GM12878 (cell line): ENCODE results near the gene KLHL3.

Experiments
- BCL11A ChIP-seq: IDR thresholded peaks from 2 replicates; pipeline ENCODE4 v1.6.1; 2011; ENCODE audit warnings: low read depth, low read length
- CHD1 ChIP-seq: IDR thresholded peaks from 2 replicates; pipeline ENCODE4 v1.6.1; 2012; ENCODE audit warnings: low read depth, low read length, improper control_type of control experiment
- ESRRA ChIP-seq: IDR thresholded peaks from 2 replicates; pipeline ENCODE4 v1.6.1; 2012; ENCODE audit warnings: mild to moderate bottlenecking, low read length, improper control_type of control experiment
- EZH2 ChIP-seq: IDR thresholded peaks from 2 replicates; pipeline ENCODE4 v1.6.1; 2012; ENCODE audit warnings: low read depth, mild to moderate bottlenecking, control low read depth, inconsistent platforms, low read length, borderline replicate concordance; ENCODE audit not compliant: control insufficient read depth
- LARP7 ChIP-seq: fragments of 450-650 bp; IDR thresholded peaks from 2 replicates; pipeline ENCODE4 v1.6.1; 2017; ENCODE audit warnings: mild to moderate bottlenecking
- MTA2 ChIP-seq: fragments of 450-650 bp; IDR thresholded peaks from 2 replicates; pipeline ENCODE4 v1.6.1; 2016; ENCODE audit warnings: low read depth, mild to moderate bottlenecking, moderate library complexity
- RCOR1 ChIP-seq: conservative IDR thresholded peaks from 2 replicates; pipeline ENCODE4 v1.6.1; 2012; ENCODE audit warnings: low read depth, low read length, improper control_type of control experiment
- TAF1 ChIP-seq: IDR thresholded peaks from 2 replicates; pipeline ENCODE4 v1.6.1; 2011; ENCODE audit warnings: mild to moderate bottlenecking, low read depth, low read length, borderline replicate concordance
- TF ChIP-seq, protein P1 (sequence below), 3 experiments: IDR thresholded peaks in 2 of 3; conservative IDR thresholded peaks in 1 of 3; 2 replicates each; pipeline ENCODE4 v1.5.1; 2011; ENCODE audit warnings: low read depth in 3 of 3, low read length in 3 of 3, mild to moderate bottlenecking in 3 of 3, control low read depth in 2 of 3, moderate library complexity in 2 of 3, inconsistent platforms in 1 of 3, mixed read lengths in 1 of 3; ENCODE audit not compliant: control insufficient read depth in 2 of 3, insufficient read depth in 1 of 3; ENCODE audit errors: extremely low read depth in 1 of 3
- TF ChIP-seq, protein P2 (sequence below): IDR thresholded peaks from 2 replicates; pipeline ENCODE4 v1.6.1; 2011; ENCODE audit warnings: borderline replicate concordance, low read depth, mild to moderate bottlenecking, moderate library complexity, mixed read lengths, low read length; ENCODE audit not compliant: insufficient read depth; ENCODE audit errors: extremely low read length
- TF ChIP-seq, protein P3 (sequence below): IDR thresholded peaks from 2 replicates; pipeline ENCODE4 v1.6.1; 2012; ENCODE audit warnings: low read length, inconsistent platforms

DNA sequence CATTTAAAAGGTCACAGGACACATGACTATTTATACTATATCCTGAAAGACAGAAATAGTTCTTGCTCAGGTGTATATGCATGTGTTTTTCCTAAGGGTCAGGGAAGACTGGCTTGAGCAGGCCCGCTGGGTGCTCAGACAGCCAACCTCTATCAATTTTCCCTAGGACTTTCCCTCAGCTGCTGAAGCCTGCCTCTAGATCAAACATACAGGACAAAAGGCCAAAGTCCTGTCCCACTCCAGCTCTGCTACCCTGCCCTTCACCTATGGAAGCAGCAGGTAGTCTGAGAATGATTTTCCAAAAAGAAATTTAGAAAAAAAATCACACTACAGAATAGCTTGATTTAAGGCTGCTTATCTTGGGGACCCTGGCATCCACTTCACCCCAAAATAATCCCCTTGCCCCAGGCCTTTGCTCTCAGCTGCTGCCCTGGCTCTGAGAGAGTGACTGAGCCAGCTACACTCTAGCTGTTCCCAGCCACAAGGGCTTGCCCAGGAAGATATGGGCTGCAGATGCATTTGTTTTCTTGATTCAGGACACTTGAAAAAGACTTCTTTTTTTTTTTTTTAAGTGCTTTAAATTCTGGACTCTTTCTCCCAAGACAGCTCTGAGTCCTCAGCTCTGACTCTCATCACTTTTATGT lies 42.5 kb downstream of the KLHL3 start:
- TF ChIP-seq BCL11A (no peak), MTA2 (no peak), ESRRA (no peak), CHD1 (no peak), LARP7 (no peak), EZH2 (no peak), RCOR1 (no peak), TAF1 (no peak)
- TF ChIP-seq, protein P1, sequence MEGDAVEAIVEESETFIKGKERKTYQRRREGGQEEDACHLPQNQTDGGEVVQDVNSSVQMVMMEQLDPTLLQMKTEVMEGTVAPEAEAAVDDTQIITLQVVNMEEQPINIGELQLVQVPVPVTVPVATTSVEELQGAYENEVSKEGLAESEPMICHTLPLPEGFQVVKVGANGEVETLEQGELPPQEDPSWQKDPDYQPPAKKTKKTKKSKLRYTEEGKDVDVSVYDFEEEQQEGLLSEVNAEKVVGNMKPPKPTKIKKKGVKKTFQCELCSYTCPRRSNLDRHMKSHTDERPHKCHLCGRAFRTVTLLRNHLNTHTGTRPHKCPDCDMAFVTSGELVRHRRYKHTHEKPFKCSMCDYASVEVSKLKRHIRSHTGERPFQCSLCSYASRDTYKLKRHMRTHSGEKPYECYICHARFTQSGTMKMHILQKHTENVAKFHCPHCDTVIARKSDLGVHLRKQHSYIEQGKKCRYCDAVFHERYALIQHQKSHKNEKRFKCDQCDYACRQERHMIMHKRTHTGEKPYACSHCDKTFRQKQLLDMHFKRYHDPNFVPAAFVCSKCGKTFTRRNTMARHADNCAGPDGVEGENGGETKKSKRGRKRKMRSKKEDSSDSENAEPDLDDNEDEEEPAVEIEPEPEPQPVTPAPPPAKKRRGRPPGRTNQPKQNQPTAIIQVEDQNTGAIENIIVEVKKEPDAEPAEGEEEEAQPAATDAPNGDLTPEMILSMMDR (IDR thresholded peaks at IDR 0.05 in 2 of 3, conservative IDR thresholded peaks at IDR 0.05 in 1 of 3; ENCODE audit: control insufficient read depth in 2 of 3, extremely low read depth in 1 of 3, insufficient read depth in 1 of 3, low read depth in 3 of 3, low read length in 3 of 3), result no peak
- TF ChIP-seq, protein P2, sequence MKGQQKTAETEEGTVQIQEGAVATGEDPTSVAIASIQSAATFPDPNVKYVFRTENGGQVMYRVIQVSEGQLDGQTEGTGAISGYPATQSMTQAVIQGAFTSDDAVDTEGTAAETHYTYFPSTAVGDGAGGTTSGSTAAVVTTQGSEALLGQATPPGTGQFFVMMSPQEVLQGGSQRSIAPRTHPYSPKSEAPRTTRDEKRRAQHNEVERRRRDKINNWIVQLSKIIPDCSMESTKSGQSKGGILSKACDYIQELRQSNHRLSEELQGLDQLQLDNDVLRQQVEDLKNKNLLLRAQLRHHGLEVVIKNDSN, result no peak
- TF ChIP-seq, protein P3, sequence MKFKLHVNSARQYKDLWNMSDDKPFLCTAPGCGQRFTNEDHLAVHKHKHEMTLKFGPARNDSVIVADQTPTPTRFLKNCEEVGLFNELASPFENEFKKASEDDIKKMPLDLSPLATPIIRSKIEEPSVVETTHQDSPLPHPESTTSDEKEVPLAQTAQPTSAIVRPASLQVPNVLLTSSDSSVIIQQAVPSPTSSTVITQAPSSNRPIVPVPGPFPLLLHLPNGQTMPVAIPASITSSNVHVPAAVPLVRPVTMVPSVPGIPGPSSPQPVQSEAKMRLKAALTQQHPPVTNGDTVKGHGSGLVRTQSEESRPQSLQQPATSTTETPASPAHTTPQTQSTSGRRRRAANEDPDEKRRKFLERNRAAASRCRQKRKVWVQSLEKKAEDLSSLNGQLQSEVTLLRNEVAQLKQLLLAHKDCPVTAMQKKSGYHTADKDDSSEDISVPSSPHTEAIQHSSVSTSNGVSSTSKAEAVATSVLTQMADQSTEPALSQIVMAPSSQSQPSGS, result no peak
